Stimulated activated CD4-positive, alpha-beta T cell treated with anti-CD3 and anti-CD28 coated beads, Interleukin-1b, Interleukin-23, amount 100 ng/mL, for 24 hours (primary cell): ENCODE results near the gene CENPB.
"Not testable (repeated sequence)": the region's sequence is repeated elsewhere in the genome, so short reads cannot be mapped to it uniquely, and the experiment has no call there.

ENCODE experiments used
- DNase-seq, 4 experiments: peaks; one replicate each; pipeline ENCODE4 v3.0.0-alpha.2; 2020; ENCODE audit warnings: low read depth in 4 of 4, low spot score in 1 of 4

The CENPB gene

GRCh38 chr20:3794168-3794567 is 7.6 kb upstream of the CENPB start:
- not testable (repeated sequence) for DNase-seq

- not testable (repeated sequence) for DNase-seq
These were observed 2.7 kb upstream of the CENPB start for GRCh38 chr20:3789201-3789600.

- DNase-seq, result no peak
These were observed 2.2 kb upstream of the CENPB start for GRCh38 chr20:3788685-3789155.

- DNase-seq, result no peak
These were observed 929 bp upstream of the CENPB start for GRCh38 chr20:3787324-3788014.

GRCh38 chr20:3786126-3786484 is 435 bp downstream of the CENPB start:
- DNase-seq, result no peak

GRCh38 chr20:3785240-3786125 is 1.1 kb downstream of the CENPB start:
- no peak for DNase-seq

GRCh38 chr20:3784863-3785239 is 1.7 kb downstream of the CENPB start:
- DNase-seq, result no peak

- DNase-seq, result no peak
These were observed 2.2 kb downstream of the CENPB start for GRCh38 chr20:3784216-3784853.

GRCh38 chr20:3783511-3784195 is 2.9 kb downstream of the CENPB start:
- DNase-seq, result no peak

- no peak for DNase-seq
These were observed 3.5 kb downstream of the CENPB start for GRCh38 chr20:3783068-3783489.

- no peak for DNase-seq
These were observed 3.9 kb downstream of the CENPB start for GRCh38 chr20:3782597-3782996.

- DNase-seq, result no peak
These were observed 5.2 kb downstream of the CENPB start, which contains the start of gene SPEF1 for GRCh38 chr20:3781153-3781910. SPEF1 (minus strand) TSS chr20:3781448; CDS start chr20:3781287, 161 bp downstream.

GRCh38 chr20:3778976-3779375 is 7.6 kb downstream of the CENPB start:
- no peak for DNase-seq

- peak in 1 of 4 experiments; percentile 34 for DNase-seq
These were observed 8.6 kb downstream of the CENPB start for GRCh38 chr20:3777716-3778629.

- no peak for DNase-seq
These were observed 9.2 kb downstream of the CENPB start for GRCh38 chr20:3777381-3777715.

GRCh38 chr20:3775457-3776108 is 11.0 kb downstream of the CENPB start:
- DNase-seq, result no peak

- no peak for DNase-seq
These were observed 14.9 kb downstream of the CENPB start for GRCh38 chr20:3771552-3772058.

- DNase-seq, result peak in 3 of 4 experiments; percentile 64 to 74 (median 65)
These were observed 18.0 kb downstream of the CENPB start for GRCh38 chr20:3768342-3769130.
